SH-SY5Y (cell line): ENCODE data around the gene ASB2.

ENCODE experiments used
- GATA2 ChIP-seq: IDR thresholded peaks from 2 replicates; pipeline ENCODE4 v1.6.1; 2011; ENCODE audit warnings: mild to moderate bottlenecking, low read depth, low read length
- GATA3 ChIP-seq: IDR thresholded peaks from 2 replicates; pipeline ENCODE4 v1.6.1; 2011; ENCODE audit warnings: low read depth, mild to moderate bottlenecking, low read length, moderate library complexity

GRCh38 chr14:93943052-93943451 lies 33.3 kb downstream of the ASB2 start:
- TF ChIP-seq GATA3, result no peak
- no peak for TF ChIP-seq GATA2
